Activated T-helper 17 cell treated with anti-CD3 and anti-CD28 coated beads, Interleukin-2, amount 50 U/mL, for 72 hours (primary cell): ENCODE data around the gene FARP2. TPM values are rescaled to one million over a fixed set of nuclear protein-coding genes. Genes with fewer than 3 reads are reported as not detected.
A peak's percentile ranks its signal among the peaks of the same experiment; 100 is the strongest.
"Not testable (repeated sequence)": the region's sequence is repeated elsewhere in the genome, so short reads cannot be mapped to it uniquely, and the experiment has no call there.

Source experiments
- ATAC-seq: fragments of 150-1000 bp; cut with Tn5 transposase; replicated peaks from 2 replicates; pipeline ENCODE4 v1.10.0; 2021; ENCODE audit warnings: mild to moderate bottlenecking, moderate library complexity
- H3K27ac Mint-ChIP-seq: one replicate; pipeline ENCODE4 v1.8.0; 2022; ENCODE audit warnings: mixed read lengths
- H3K27me3 Mint-ChIP-seq: one replicate; pipeline ENCODE4 v1.8.0; 2022; ENCODE audit warnings: mixed read lengths
- H3K36me3 Mint-ChIP-seq: one replicate; pipeline ENCODE4 v1.8.0; 2022; ENCODE audit warnings: low read depth, mild to moderate bottlenecking, mixed read lengths
- H3K4me1 Mint-ChIP-seq: one replicate; pipeline ENCODE4 v1.8.0; 2022; ENCODE audit warnings: mixed read lengths
- H3K4me3 Mint-ChIP-seq: one replicate; pipeline ENCODE4 v1.8.0; 2022; ENCODE audit warnings: mild to moderate bottlenecking, mixed read lengths
- H3K9me3 Mint-ChIP-seq: one replicate; pipeline ENCODE4 v1.8.0; 2022; ENCODE audit warnings: mixed read lengths
- total RNA-seq, 2 donors: library from RNA; stranded (reverse); gene quantifications; one replicate each; pipeline ENCODE4 v1.2.3, GENCODE V29; 2022

The FARP2 gene
- total RNA-seq, 2 donors from 2014 or later = 26.1 to 33.1 TPM

DNA sequence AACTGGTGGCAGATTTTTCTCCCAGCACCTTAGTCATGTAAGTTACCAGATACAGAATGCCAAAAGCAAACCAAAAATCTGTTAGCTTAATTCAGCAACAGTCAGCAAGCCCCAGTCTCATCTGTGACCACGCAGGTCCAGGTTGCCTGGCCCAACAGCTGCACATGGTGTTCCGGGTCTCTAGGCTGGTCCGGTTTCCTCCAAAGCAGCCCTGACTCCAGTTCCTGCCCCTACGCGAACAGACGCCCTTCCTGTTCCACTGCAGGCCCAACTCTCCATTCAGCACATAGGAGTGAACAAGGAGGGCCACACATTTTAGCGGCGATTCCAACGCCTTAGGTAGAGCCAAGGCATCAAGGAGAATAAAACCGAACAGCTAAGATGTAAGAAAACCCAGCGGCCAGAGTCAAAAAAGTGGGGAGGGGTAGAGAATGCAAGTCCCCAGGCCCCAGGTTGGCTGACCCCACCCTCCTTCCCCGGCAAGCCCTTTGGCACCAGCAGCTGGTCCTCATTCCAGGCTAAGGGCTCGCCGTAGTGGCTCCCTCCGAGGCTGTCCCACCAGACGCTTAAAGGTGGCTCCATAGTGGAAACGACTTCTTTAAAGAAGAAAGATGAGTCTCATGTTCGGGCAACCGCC lies 150.8 kb downstream of the FARP2 start:
- Mint-ChIP-seq H3K36me3 (peaks cover 5% of the 10 kb centered on the region), H3K4me3 (peak overlapping the region; percentile 85), H3K4me1 (peaks cover 5% of the 10 kb centered on the region), H3K27me3 (no peaks in the 10 kb centered on the region), H3K27ac (no peak overlapping the region), H3K9me3 (no peaks in the 10 kb centered on the region)
- ATAC-seq = no peak

DNA sequence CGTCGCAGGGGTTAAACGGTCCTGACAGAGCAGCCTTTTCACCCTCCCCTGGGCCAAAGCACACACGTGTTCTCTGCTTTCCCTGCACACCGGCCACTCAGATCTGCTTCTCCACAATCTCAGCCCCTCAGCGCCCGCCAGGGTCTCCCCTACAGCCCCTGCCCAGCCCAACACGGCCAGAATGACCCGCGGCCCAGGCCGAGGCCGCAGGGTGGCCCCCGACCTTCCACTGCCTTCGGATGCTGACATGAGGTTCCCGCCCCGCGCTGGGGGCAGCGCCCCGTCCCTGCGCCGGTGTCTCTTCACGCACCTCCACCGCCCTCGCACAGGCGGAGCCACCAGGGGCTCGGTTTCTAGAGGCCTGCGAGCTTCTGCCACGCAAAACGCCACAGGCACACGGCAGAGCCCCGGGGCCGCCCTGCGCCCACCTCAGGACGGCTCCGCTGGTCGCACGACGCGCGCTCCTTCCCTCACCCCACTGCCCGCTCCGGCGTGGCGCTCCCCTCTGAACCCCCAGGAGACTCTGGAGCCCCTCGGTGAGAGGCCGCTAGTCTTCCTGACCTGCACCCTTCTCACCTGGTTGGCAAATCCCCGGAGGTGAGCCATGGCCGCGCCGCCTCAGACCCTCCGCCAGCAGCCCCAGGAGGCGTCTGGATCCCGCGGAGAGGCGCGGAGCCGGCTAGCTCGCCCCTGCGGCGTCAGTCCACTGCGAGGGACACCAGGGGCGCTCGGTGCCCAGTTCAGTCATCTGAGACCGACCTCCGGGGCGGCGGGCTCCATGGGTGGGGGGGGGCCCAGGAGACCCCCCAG lies 151.6 kb downstream of the FARP2 start:
- H3K27ac Mint-ChIP-seq = no peak overlapping the region
- no peaks in the 10 kb centered on the region for H3K36me3 Mint-ChIP-seq
- peak overlapping the region; percentile 85 for H3K4me3 Mint-ChIP-seq
- H3K9me3 Mint-ChIP-seq = no peaks in the 10 kb centered on the region
- peak; percentile 37 for ATAC-seq
- no peaks in the 10 kb centered on the region for H3K27me3 Mint-ChIP-seq
- H3K4me1 Mint-ChIP-seq = peaks cover 5% of the 10 kb centered on the region

DNA sequence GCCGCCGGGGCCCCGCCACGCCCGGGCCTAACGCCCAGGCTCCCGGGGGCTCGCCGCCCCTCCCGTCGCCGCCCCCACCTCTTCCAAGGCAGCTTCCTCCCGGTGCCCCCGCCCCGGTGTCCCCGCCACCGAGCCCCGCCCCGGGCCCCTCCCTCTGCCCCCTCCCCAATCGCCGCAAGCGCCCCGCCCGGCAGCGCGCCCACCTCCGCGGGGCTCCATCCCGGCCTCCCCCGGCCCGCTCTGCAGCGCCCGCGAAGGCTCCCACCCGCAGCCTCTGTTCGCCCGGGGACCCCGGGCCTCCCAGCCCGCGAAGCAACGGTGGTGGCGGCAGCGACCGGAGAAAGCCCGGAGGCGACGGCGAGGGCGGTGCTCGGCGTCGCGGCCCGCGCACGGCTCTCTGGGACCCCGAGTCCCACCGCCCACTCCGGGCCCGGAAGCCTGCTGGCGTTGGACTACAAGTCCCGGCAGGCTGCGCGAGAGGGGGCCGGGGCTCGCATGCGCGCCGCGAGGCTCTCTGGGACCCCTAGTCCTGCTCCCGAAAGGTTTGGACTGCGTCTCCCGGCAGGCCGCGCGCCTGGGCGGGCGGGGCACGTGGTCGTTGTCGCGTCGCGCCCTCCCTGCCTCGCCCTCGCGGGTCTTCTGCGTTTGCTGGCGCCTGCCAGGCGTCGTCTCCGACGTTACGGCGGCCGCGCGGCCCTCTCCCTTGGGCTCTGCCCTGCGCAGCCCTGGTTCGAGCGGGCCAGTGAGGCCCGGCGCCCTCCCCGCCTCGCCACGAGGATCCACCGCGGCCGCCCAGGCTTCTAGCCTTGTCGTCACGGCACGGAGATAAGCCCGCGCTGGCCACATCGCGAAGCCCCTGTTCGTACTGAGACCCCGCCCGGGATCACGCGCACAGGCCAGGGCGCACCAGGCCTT lies 152.4 kb downstream of the FARP2 start, which contains the start of gene STK25:
Gene STK25, minus strand, starts transcription at position 345 of the 915 bp plus-strand sequence. CDS start 549 bp downstream, outside the sequence.
- Mint-ChIP-seq H3K36me3 (no peaks in the 10 kb centered on the region), H3K9me3 (no peaks in the 10 kb centered on the region), H3K4me1 (peaks cover 5% of the 10 kb centered on the region), H3K27ac (peak within 1 kb of the TSS; percentile 85), H3K4me3 (peak within 1 kb of the TSS; percentile 85), H3K27me3 (no peaks in the 10 kb centered on the region)
- peak; percentile 97 for ATAC-seq

DNA sequence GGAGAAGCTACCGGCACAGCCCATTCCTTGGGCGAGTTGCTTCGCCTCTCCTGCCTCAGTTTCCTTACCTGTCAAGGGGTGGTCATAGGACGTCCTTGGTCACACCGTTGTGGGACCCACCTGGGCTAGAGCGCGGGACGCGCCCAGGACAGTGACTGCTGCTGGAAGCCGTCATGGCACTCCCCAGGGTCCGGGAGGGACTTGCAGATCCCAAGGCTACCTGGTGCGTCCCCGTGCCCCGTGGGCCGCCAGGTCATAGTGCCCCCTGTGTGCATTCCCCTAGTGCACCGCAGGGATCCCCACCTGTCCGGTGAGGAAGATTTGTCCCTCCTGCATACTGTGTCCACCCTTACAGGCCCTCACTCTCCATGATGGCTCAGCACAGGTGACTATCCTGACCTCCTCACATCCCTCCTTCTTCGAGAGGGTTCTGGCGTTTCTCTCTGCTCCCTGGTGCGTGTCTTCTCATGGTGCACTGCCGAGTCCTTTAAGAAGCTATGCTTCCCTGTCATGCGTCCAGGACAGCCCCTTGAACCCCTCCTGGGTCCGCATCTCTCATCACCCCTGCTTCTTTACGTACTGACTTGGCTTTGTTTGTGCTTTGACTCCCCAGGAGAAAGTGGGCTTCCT lies 153.2 kb downstream of the FARP2 start:
- no peaks in the 10 kb centered on the region for H3K27me3 Mint-ChIP-seq
- H3K4me3 Mint-ChIP-seq = peak overlapping the region; percentile 85
- no peaks in the 10 kb centered on the region for H3K9me3 Mint-ChIP-seq
- ATAC-seq = no peak
- H3K27ac Mint-ChIP-seq = peak overlapping the region; percentile 85
- peaks cover 5% of the 10 kb centered on the region for H3K4me1 Mint-ChIP-seq
- no peaks in the 10 kb centered on the region for H3K36me3 Mint-ChIP-seq

DNA sequence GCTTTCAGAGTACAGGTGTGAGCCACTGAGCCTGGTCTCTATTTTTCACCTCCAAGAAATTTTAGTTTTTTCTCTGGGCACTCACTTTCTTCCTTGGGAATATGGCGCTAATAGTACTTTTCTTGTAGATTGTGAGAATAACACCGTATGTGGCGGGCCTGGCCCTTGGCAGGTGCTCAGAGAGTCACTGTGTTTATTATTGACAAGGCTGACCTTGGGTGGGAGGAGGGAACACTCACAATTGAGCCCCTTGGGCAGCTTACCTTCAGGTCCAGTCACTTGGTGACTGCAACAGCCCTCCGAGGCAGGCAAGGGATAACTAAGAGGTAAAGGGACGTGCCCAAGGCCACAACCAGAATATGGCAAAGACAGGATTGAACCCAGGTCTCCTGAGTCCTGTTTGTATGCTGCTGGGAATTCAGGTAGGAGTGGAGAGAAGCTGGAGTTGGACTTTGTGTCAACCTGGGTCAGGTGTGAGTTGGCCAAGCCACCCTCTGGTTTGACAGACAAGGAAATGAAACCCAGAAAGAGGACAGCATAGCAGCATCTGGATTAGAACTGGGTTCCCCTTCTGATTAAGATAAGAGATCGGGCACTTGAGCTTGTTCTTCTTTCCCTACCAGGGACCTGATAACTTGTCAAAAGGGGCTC lies 155.1 kb downstream of the FARP2 start:
- no peaks in the 10 kb centered on the region for H3K36me3 Mint-ChIP-seq
- H3K27me3 Mint-ChIP-seq = no peaks in the 10 kb centered on the region
- H3K9me3 Mint-ChIP-seq = no peaks in the 10 kb centered on the region
- H3K4me1 Mint-ChIP-seq = peaks cover 6% of the 10 kb centered on the region
- peak overlapping the region; percentile 85 for H3K4me3 Mint-ChIP-seq
- no peak overlapping the region for H3K27ac Mint-ChIP-seq
- ATAC-seq = no peak

DNA sequence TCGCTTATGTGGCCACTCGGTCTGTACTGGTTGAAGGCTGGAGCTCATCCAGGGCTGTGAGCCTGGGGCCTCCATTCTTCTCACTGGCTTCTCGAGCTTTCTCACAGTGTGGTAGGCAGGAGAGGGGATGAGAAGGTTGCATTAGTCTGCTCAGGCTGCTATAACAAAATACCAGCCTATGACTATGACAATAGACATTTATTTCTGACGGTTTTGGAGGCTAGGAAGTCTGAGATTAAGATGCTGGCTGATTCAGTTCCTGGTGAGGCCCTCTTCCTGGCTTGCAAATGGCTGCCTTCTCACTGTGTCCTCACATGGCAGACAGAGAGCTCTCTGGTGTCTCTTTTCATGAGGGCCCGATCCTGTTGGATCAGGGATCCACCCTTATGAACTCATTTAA lies 158.5 kb downstream of the FARP2 start:
- Mint-ChIP-seq H3K4me3 (no peak overlapping the region), H3K4me1 (peaks cover 8% of the 10 kb centered on the region), H3K9me3 (no peaks in the 10 kb centered on the region), H3K27ac (no peak overlapping the region), H3K27me3 (no peaks in the 10 kb centered on the region), H3K36me3 (no peaks in the 10 kb centered on the region)
- ATAC-seq = no peak

DNA sequence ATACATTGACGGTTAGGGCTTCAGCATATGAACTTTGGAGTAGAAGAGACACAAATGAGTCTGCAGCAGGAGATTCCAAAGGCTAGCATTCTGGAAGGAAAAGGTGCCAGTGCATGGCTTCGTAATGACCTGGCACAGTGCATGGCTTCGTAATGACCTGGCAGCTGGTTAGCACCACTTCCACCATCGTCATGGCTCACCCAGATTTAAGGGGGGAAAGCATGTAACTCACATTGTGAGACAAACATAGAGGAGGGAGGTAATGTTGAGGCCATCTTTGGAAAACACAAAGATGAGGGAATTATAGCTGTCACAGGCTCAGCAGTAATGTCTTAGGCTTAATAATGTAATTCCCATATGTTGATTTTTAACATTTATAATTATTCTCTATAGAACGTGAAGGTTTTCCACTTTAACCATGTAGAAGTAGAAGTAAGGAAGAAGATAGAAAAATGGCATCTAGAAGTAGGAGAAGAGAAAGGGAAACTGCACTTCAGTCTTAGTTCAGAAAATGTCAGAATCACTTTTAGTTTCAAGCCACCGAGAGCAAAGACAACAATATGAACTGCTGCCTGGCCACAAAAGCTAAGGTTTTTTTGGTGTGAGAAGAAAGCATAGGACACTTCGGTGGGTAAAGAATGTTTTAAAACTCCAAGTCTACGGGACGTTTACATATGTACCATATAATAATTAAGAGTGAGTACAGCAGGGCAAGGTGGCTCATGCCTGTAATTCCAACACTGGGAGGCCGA lies 159.1 kb downstream of the FARP2 start:
- H3K4me3 Mint-ChIP-seq = peak overlapping the region; percentile 34
- H3K9me3 Mint-ChIP-seq = no peaks in the 10 kb centered on the region
- peak; percentile 51 for ATAC-seq
- H3K27me3 Mint-ChIP-seq = no peaks in the 10 kb centered on the region
- H3K27ac Mint-ChIP-seq = peak overlapping the region; percentile 11
- no peaks in the 10 kb centered on the region for H3K36me3 Mint-ChIP-seq
- peaks cover 6% of the 10 kb centered on the region for H3K4me1 Mint-ChIP-seq

DNA sequence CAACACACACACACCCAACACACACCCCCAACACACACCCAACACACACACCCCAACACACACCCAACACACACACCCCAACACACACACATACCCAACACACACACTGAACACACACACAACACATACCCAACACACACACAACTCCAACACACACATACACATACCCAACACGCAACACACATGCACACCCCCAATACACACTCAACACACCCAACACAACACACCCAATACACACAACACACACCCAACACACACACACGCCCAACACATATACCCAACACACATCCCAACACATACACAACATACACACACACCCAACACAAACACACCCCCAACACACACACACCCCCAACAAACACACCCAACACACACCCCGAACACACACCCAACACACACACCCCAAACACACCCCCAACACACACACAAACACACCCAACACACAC lies 160.5 kb downstream of the FARP2 start:
- ATAC-seq = no peak
- H3K36me3 Mint-ChIP-seq = no peaks in the 10 kb centered on the region
- no peak overlapping the region for H3K27ac Mint-ChIP-seq
- peaks cover 6% of the 10 kb centered on the region for H3K4me1 Mint-ChIP-seq
- no peaks in the 10 kb centered on the region for H3K27me3 Mint-ChIP-seq
- no peaks in the 10 kb centered on the region for H3K9me3 Mint-ChIP-seq
- H3K4me3 Mint-ChIP-seq = no peak overlapping the region

DNA sequence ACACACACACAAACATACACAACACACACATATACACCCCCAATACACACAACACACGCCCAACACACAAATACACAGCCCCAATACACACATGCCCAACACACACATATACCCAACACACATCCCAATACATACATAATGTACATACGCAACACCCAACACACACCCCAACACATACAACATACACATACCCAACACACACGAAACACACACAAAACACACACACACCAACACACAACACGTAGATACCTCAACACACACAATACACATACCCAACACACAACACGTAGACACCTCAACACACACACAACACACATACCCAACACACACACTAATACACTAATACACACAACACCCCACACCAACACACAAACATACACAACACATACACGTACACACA lies 161.2 kb downstream of the FARP2 start:
- no peak for ATAC-seq
- Mint-ChIP-seq H3K4me3 (no peak overlapping the region), H3K27ac (no peak overlapping the region), H3K4me1 (peaks cover 6% of the 10 kb centered on the region), H3K9me3 (no peaks in the 10 kb centered on the region), H3K27me3 (peaks cover under 1% of the 10 kb centered on the region), H3K36me3 (no peaks in the 10 kb centered on the region)

DNA sequence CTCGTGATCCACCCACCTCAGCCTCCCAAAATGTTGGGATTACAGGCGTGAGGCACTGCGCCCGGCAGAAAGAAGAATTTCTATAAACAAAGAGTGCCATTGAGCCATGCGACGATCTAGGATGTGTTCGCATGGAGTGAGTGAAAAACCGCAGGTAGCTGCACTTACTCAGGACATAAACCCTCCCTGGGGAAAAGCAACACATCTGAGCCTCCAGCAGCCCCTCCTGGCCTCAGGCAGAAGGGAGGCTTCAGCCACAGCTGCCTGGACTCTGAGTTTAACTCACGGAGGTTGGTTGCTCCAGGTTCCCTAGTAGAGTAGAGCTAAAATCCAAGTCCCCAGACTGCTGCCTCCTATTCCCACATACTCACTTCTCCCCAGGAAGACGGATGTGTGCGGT lies 163.6 kb downstream of the FARP2 start:
- Mint-ChIP-seq H3K9me3 (no peaks in the 10 kb centered on the region), H3K4me1 (peaks cover 6% of the 10 kb centered on the region), H3K27me3 (peaks cover 3% of the 10 kb centered on the region)

DNA sequence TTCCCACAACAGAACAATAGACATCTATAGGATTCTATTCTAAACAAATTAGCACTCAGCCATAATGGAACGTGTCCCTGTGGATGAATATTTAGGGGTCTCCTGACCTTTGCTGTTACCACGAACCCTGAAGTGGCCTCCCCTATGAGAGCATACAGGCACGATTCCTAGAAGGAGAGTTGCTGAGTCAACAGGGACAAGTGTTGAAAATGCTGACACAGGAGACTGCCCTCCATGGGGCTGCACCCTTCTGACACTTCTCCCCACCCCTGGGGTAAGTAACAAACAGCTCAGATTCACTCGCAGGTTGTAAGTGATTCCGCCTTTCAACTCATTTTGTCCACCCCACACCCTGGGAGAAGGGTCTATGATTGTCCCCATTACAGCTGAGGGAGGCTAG lies 166.4 kb downstream of the FARP2 start:
- H3K4me1 Mint-ChIP-seq = no peaks in the 10 kb centered on the region
- H3K36me3 Mint-ChIP-seq = no peaks in the 10 kb centered on the region
- no peak overlapping the region for H3K4me3 Mint-ChIP-seq
- ATAC-seq = no peak
- H3K27me3 Mint-ChIP-seq = peaks cover 3% of the 10 kb centered on the region
- H3K9me3 Mint-ChIP-seq = peaks cover 3% of the 10 kb centered on the region
- H3K27ac Mint-ChIP-seq = no peak overlapping the region

More for the DNA sequence above, 163.6 kb downstream of the FARP2 start:
- ATAC-seq = no peak
- Mint-ChIP-seq H3K4me3 (no peak overlapping the region), H3K36me3 (no peaks in the 10 kb centered on the region), H3K27ac (no peak overlapping the region)

DNA sequence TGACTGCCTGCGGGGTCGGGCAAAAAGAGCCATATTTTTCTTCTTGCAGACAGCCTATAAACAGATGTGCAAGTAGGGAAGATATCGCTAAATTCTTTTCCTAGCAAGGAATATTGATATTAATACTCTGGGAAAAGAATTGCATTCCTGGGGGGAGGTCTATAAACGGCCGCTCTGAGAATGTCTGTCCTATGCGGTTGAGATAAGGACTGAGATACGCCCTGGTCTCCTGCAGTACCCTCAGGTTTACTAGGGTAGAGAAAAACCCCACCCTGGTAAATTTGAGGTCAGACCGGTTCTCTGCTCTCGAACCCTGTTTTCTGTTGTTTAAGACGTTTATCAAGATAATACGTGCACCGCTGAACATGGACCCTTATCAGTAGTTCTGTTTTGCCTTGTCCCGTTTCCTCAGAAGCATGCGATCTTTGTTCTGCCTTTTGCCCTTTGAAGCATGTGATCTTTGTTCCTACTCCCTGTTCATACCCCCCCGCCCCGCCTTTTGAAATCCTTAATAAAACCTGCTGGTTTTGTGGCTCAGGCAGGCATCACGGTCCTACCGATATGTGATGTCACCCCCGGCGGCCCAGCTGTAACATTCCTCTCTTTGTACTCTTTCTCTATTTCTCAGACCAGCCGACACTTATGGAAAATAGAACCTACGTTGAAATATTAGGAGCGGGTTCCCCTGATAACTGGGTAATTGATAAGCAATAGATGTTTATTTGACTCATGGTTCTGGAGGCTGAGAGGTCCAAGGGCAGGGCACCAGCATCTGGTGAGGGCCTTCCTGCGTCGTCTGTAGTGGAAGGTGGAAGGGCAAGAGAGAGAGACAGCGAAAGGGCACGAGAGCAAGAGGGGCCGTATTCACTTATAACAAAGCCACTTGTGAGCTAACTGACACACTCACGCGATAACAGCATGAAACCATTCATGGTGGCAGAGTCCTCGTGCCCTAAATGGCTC lies 170.0 kb downstream of the FARP2 start:
- not testable (repeated sequence) for H3K4me1 Mint-ChIP-seq, ATAC-seq, H3K4me3 Mint-ChIP-seq

More for the DNA sequence above, 170.0 kb downstream of the FARP2 start:
- not testable (repeated sequence) for H3K36me3 Mint-ChIP-seq, H3K27ac Mint-ChIP-seq, H3K27me3 Mint-ChIP-seq, H3K9me3 Mint-ChIP-seq
